ENCODE measurements around the gene ARID4B. TPM values are rescaled to one million over a fixed set of nuclear protein-coding genes. Genes with fewer than 3 reads are reported as not detected.

ARID4B gene
- total RNA-seq, 3 donors from 2014 or later = 25.9 to 40.5 (median 37.3) TPM

DNA sequence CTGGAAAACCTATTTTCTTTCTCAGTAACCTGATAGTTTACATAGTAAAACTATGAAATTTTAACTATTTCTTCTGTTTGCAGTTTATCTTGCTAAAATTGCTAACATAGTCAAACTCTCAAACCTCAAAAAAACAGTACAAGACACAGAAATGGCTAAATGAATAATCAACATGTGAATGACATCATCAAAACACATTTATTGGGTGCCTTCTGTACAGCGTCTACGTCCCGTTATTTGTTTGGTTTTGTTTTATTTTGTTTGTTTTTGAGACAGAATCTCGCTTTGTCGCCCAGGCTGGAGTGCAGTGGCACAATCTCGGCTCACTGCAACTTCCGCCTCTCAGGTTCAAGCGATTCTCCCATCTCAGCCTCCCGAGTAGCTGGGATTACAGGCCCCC, 178.2 kb downstream of the ARID4B start:
- no peaks in the 10 kb centered on the region for H3K9me3 ChIP-seq
- H3K4me3 ChIP-seq = no peak overlapping the region
- no peak for TF ChIP-seq CTCF (IDR thresholded peaks at IDR 0.05)
- DNase-seq (no peak), ATAC-seq (no peak)
- intact Hi-C loops (cut with DNase I, micrococcal nuclease) = no loop called here
- H3K4me1 ChIP-seq (ENCODE audit: low read depth) = no peaks in the 10 kb centered on the region
- peaks cover 7% of the 10 kb centered on the region for H3K36me3 ChIP-seq (ENCODE audit: low read depth)

DNA sequence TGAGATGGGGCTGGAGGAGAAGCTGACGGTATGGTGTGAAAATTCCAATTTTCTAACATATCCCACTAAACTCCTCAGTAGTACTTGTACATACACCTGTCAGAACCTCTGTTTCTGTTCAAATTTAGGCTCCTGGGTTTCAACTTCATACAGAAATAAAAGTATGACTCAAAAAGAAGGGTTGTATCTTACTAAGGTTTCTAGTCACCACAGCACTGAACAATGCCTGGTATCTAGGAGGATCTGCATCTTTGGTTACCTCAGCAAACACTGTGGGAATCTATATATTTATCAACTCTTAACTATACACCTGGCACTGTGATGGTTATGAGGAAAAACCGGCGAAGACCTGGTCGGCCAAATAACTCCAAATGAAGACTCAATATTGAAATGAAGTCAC, 180.7 kb downstream of the ARID4B start:
- Histone ChIP-seq H3K4me1 (ENCODE audit: low read depth) (no peaks in the 10 kb centered on the region), H3K4me3 (no peak overlapping the region), H3K36me3 (ENCODE audit: low read depth) (no peaks in the 10 kb centered on the region), H3K9me3 (no peaks in the 10 kb centered on the region)
- intact Hi-C loops (cut with DNase I, micrococcal nuclease) = no loop called here
- TF ChIP-seq CTCF (IDR thresholded peaks at IDR 0.05) = no peak
- DNase-seq = no peak
- no peak for ATAC-seq

DNA sequence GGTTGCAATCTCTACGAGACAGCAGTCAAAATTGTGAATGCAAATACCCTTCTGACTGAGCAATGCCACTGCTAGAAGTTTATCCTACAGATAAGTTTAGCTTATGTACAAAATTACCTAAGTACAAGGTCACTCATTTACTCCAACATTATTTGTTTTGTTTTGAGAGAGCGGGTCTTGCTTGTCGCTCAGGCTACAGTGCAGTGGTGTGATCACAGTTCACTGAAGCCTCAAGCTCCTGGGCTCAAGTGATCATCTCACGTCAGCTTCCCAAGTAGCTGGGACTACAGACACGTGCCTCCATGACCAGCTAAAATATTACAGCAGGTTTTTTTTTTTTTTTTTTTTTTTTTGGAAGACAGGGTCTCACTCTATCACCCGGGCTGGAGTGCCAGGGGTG, 182.3 kb downstream of the ARID4B start:
- DNase-seq = no peak
- no peak for TF ChIP-seq CTCF (IDR thresholded peaks at IDR 0.05)
- no peaks in the 10 kb centered on the region for H3K9me3 ChIP-seq
- H3K4me1 ChIP-seq (ENCODE audit: low read depth) = no peaks in the 10 kb centered on the region
- H3K36me3 ChIP-seq (ENCODE audit: low read depth) = no peaks in the 10 kb centered on the region
- H3K4me3 ChIP-seq = no peak overlapping the region
- intact Hi-C loops (cut with DNase I, micrococcal nuclease) = no loop called here
- no peak for ATAC-seq

DNA sequence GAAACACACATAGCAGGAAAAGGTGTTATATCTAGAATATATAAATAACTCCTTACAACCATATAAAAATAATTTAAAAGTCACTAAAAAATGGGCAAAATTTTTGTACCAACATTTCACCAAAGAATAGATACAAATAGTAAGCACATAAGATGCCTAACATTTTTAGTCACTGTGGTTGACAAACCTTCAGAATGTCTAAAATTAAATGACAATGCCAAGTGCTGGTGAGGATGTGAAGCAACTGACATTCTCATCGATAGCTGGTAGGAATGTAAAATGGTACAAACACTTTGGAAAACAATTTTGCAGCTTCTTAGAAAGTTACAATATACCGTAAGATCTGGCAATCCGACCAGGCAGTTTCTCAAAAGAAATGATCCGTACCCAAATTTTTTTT, 185.0 kb downstream of the ARID4B start:
- Histone ChIP-seq H3K36me3 (ENCODE audit: low read depth) (no peaks in the 10 kb centered on the region), H3K4me3 (no peak overlapping the region), H3K9me3 (no peaks in the 10 kb centered on the region), H3K4me1 (ENCODE audit: low read depth) (no peaks in the 10 kb centered on the region)
- no peak for ATAC-seq
- intact Hi-C loops (cut with DNase I, micrococcal nuclease) = no loop called here
- no peak for TF ChIP-seq CTCF (IDR thresholded peaks at IDR 0.05)
- no peak for DNase-seq

- intact Hi-C loops (cut with DNase I, micrococcal nuclease) = no loop called here
- DNase-seq (no peak), ATAC-seq (no peak)
- Histone ChIP-seq H3K9me3 (no peaks in the 10 kb centered on the region), H3K4me1 (ENCODE audit: low read depth) (no peaks in the 10 kb centered on the region), H3K4me3 (no peak overlapping the region), H3K36me3 (ENCODE audit: low read depth) (peaks cover 11% of the 10 kb centered on the region)
- no peak for TF ChIP-seq CTCF (IDR thresholded peaks at IDR 0.05)
Measured at GRCh38 chr1:235139315-235139714, 188.7 kb downstream of the ARID4B start.

DNA sequence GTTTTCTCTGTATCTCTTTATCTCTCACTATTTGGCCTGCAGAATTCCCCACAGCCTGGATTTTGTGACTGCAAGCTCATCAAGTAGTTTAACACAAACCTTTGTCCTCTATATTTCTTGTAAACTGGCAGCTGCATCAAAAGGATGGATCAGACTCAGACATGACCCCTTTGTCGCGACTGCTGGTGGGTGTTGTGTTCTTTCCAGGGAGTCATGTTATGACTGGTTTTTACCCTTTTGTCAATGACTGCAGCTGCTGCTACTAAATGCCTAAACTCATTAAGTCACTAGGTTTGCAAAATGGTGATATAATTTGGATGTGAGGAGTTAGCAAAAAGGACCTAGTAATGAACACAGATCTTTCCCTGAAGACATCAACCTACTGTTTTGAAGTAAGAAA, 189.2 kb downstream of the ARID4B start:
- Histone ChIP-seq H3K4me3 (no peak overlapping the region), H3K9me3 (no peaks in the 10 kb centered on the region), H3K4me1 (ENCODE audit: low read depth) (no peaks in the 10 kb centered on the region), H3K36me3 (ENCODE audit: low read depth) (peaks cover 11% of the 10 kb centered on the region)
- intact Hi-C loops (cut with DNase I, micrococcal nuclease) = no loop called here
- TF ChIP-seq CTCF (IDR thresholded peaks at IDR 0.05) = no peak
- ATAC-seq (no peak), DNase-seq (no peak)

Measured in mucosa of descending colon (tissue), 3 donors.